PFSK-1 (cell line): ENCODE measurements around the gene PIKFYVE.

Experiments used
- FOXP2 ChIP-seq: optimal IDR thresholded peaks from 2 replicates; pipeline ENCODE3; 2011; ENCODE audit warnings: borderline replicate concordance, control low read depth, inconsistent platforms; ENCODE audit not compliant: insufficient read depth; ENCODE audit errors: extremely low read length, extremely low read depth
- POLR2AphosphoS5 ChIP-seq: IDR thresholded peaks from 2 replicates; pipeline ENCODE4 v1.6.1; 2012; ENCODE audit warnings: low read depth, mild to moderate bottlenecking, control low read depth, low read length, moderate library complexity
- SIN3A ChIP-seq: IDR thresholded peaks from 2 replicates; pipeline ENCODE4 v1.6.1; 2012; ENCODE audit warnings: mild to moderate bottlenecking, low read length, moderate library complexity, borderline replicate concordance; ENCODE audit not compliant: insufficient read depth
- TAF1 ChIP-seq: IDR thresholded peaks from 2 replicates; pipeline ENCODE4 v1.6.1; 2012; ENCODE audit warnings: low read length, control low read depth, borderline replicate concordance; ENCODE audit not compliant: insufficient read depth
- TF ChIP-seq, protein P1 (sequence below), 2 experiments: IDR thresholded peaks; 2 replicates each; pipeline versions ENCODE4 v1.6.1 to v1.8.0; 2011 to 2012; ENCODE audit warnings: low read depth in 2 of 2, low read length in 2 of 2, control low read depth in 1 of 2, inconsistent platforms in 1 of 2, mild to moderate bottlenecking in 1 of 2, moderate library complexity in 1 of 2; ENCODE audit not compliant: insufficient read depth in 1 of 2

DNA sequence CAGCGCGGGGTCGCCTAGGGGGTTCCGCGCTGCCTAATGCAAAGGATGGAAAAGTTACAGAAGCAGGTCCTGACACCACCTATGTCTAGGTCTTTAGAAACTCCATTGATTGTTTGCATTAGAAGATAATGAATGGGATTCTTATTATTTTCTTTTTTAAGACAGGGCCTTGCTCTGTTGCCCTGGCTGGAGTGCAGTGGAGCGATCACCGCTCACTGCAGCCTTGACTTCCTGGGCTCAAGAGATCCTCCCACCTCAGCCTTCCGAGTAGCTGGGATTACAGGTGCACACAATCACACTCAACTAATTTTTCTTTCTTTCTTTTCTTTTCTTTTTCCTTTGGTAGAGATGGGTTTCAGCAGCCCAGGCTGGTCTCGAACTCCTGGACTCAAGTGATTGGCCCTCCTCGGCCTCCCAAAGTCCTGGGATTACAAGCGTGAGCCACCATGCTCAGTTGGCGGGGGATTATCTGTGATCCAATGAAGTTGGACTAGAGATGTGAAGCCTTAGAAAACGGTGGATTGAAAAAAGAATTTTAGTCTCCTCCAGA, 10.4 kb upstream of the PIKFYVE start:
- TF ChIP-seq POLR2AphosphoS5 (no peak), TAF1 (no peak), FOXP2 (no peak), SIN3A (no peak)
- TF ChIP-seq, protein P1, sequence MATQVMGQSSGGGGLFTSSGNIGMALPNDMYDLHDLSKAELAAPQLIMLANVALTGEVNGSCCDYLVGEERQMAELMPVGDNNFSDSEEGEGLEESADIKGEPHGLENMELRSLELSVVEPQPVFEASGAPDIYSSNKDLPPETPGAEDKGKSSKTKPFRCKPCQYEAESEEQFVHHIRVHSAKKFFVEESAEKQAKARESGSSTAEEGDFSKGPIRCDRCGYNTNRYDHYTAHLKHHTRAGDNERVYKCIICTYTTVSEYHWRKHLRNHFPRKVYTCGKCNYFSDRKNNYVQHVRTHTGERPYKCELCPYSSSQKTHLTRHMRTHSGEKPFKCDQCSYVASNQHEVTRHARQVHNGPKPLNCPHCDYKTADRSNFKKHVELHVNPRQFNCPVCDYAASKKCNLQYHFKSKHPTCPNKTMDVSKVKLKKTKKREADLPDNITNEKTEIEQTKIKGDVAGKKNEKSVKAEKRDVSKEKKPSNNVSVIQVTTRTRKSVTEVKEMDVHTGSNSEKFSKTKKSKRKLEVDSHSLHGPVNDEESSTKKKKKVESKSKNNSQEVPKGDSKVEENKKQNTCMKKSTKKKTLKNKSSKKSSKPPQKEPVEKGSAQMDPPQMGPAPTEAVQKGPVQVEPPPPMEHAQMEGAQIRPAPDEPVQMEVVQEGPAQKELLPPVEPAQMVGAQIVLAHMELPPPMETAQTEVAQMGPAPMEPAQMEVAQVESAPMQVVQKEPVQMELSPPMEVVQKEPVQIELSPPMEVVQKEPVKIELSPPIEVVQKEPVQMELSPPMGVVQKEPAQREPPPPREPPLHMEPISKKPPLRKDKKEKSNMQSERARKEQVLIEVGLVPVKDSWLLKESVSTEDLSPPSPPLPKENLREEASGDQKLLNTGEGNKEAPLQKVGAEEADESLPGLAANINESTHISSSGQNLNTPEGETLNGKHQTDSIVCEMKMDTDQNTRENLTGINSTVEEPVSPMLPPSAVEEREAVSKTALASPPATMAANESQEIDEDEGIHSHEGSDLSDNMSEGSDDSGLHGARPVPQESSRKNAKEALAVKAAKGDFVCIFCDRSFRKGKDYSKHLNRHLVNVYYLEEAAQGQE (IDR thresholded peaks at IDR 0.05; ENCODE audit: insufficient read depth in 1 of 2, low read depth in 2 of 2, low read length in 2 of 2), result no peak
